Endothelial cell (in vitro differentiated cells): ENCODE results near the gene RNF20. TPM values are rescaled to one million over a fixed set of nuclear protein-coding genes. Genes with fewer than 3 reads are reported as not detected.

Experiments used
- DNase-seq: peaks from one replicate; pipeline ENCODE4 v3.0.0; 2021; ENCODE audit warnings: low spot score
- H3K27ac Mint-ChIP-seq: one replicate; pipeline ENCODE4 v1.8.0; 2021; ENCODE audit warnings: mixed read lengths, inconsistent platforms; ENCODE audit not compliant: unreplicated experiment
- H3K27me3 Mint-ChIP-seq: one replicate; pipeline ENCODE4 v1.8.0; 2021; ENCODE audit warnings: mild to moderate bottlenecking, moderate library complexity, mixed read lengths, inconsistent platforms; ENCODE audit not compliant: unreplicated experiment
- H3K36me3 Mint-ChIP-seq: one replicate; pipeline ENCODE4 v1.8.0; 2021; ENCODE audit warnings: mild to moderate bottlenecking, low read depth, mixed read lengths, inconsistent platforms; ENCODE audit not compliant: unreplicated experiment
- H3K4me1 Mint-ChIP-seq: one replicate; pipeline ENCODE4 v1.8.0; 2021; ENCODE audit warnings: mild to moderate bottlenecking, mixed read lengths, inconsistent platforms; ENCODE audit not compliant: unreplicated experiment
- H3K4me3 Mint-ChIP-seq: one replicate; pipeline ENCODE4 v1.8.0; 2021; ENCODE audit warnings: mild to moderate bottlenecking, mixed read lengths, inconsistent platforms; ENCODE audit not compliant: unreplicated experiment
- H3K9me3 Mint-ChIP-seq: one replicate; pipeline ENCODE4 v1.8.0; 2021; ENCODE audit warnings: mixed read lengths, inconsistent platforms; ENCODE audit not compliant: unreplicated experiment
- long read RNA-seq: library from polyadenylated mRNA; unstranded; transcript quantifications from one replicate; pipeline ENCODE4 v2.0.0, GENCODE V29; 2020; ENCODE audit not compliant: unreplicated experiment
- total RNA-seq: library from RNA; stranded (reverse); fragmentation: NEBNext Ultra II Directional; extraction: Animal tissue kit (Norgen Biotek cat#: 25700); gene quantifications from one replicate; pipeline ENCODE4 v1.2.1, GENCODE V29; 2021; ENCODE audit not compliant: unreplicated experiment
- TF ChIP-seq, protein P1 (sequence below): fragments of 200-600 bp; sonication (generic); IDR thresholded peaks from one replicate; pipeline ENCODE4 v1.5.0; 2021; ENCODE audit warnings: antibody characterized with exemption; ENCODE audit not compliant: unreplicated experiment

The RNF20 gene, protein sequence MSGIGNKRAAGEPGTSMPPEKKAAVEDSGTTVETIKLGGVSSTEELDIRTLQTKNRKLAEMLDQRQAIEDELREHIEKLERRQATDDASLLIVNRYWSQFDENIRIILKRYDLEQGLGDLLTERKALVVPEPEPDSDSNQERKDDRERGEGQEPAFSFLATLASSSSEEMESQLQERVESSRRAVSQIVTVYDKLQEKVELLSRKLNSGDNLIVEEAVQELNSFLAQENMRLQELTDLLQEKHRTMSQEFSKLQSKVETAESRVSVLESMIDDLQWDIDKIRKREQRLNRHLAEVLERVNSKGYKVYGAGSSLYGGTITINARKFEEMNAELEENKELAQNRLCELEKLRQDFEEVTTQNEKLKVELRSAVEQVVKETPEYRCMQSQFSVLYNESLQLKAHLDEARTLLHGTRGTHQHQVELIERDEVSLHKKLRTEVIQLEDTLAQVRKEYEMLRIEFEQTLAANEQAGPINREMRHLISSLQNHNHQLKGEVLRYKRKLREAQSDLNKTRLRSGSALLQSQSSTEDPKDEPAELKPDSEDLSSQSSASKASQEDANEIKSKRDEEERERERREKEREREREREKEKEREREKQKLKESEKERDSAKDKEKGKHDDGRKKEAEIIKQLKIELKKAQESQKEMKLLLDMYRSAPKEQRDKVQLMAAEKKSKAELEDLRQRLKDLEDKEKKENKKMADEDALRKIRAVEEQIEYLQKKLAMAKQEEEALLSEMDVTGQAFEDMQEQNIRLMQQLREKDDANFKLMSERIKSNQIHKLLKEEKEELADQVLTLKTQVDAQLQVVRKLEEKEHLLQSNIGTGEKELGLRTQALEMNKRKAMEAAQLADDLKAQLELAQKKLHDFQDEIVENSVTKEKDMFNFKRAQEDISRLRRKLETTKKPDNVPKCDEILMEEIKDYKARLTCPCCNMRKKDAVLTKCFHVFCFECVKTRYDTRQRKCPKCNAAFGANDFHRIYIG
- total RNA-seq = 46.1 TPM
- long read RNA-seq, partial matches to known transcripts = 23 of 29 reads
- long read RNA-seq, other reads (novel, unspliced or antisense) = 3 of 29 reads

DNA sequence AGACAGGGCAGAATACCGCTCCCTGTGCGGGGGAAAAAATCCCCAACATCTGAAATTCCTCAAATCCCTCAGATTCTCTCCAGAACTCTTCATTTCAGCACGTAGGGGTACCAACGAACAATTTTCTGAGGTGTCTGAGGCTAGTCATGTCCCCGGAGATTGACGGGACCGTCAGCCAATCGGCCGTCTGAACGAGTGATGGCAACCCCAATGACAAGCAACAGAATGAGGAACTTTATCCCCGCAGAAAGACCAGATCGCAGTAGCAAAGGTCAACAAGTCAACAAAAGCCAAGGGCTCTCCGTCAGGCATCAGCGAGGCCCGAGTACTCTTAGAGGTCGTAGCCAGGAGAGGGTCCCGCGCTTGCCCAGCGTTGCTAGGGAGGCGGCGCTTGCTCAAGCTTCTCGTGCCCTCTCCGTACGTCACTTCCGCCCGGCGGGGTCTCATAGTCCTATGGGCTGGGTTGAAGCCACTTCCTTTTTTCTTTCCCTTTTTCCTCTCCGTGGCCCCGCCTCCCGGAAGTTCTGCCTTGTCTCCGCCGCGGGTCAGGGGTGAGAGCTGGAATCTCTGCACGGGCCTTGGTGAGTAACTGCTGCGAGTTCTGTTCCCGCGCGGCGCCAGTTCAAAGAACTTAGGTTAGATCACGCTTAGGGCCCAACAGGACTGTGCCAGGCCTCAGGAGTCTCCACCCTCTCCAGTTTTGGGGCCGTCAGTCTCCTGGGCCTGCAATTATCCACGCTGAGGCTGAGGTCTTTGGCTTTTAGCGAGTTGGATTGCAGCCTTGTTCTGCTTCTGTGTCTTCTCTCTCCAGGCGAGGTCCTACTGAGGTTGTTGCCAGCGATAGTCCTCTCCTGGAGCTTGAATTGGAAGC lies at the start of gene RNF20:
Gene RNF20, plus strand, starts transcription at position 520 of the 871 bp plus-strand sequence. CDS start 1,571 bp downstream, outside the sequence.
- H3K9me3 Mint-ChIP-seq = no peaks in the 10 kb centered on the region
- peaks cover 6% of the 10 kb centered on the region for H3K27me3 Mint-ChIP-seq
- TF ChIP-seq, protein P1, sequence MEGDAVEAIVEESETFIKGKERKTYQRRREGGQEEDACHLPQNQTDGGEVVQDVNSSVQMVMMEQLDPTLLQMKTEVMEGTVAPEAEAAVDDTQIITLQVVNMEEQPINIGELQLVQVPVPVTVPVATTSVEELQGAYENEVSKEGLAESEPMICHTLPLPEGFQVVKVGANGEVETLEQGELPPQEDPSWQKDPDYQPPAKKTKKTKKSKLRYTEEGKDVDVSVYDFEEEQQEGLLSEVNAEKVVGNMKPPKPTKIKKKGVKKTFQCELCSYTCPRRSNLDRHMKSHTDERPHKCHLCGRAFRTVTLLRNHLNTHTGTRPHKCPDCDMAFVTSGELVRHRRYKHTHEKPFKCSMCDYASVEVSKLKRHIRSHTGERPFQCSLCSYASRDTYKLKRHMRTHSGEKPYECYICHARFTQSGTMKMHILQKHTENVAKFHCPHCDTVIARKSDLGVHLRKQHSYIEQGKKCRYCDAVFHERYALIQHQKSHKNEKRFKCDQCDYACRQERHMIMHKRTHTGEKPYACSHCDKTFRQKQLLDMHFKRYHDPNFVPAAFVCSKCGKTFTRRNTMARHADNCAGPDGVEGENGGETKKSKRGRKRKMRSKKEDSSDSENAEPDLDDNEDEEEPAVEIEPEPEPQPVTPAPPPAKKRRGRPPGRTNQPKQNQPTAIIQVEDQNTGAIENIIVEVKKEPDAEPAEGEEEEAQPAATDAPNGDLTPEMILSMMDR = no peak

DNA sequence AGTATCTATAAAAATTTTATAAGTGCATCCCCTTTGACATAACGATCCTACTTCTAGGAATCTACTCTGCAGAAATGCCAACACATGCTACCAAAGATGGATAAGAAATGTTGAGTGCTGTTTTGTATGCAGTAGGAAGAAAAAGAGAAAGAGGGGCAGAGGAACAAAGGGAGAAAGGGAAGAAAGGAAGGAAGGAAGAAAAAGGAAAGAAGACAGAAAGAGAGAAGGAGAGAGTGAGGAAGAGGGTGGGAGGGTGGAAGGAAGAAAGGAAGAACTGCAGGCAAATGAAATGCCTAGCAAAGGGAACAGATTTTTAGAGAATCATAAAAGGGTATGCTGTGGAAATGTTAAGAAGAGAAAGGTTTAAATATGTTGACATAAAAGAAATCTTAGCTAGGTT lies 49.6 kb upstream of the RNF20 start:
- DNase-seq = no peak
- peaks cover 50% of the 10 kb centered on the region for H3K4me1 Mint-ChIP-seq
- TF ChIP-seq, protein P1 = no peak
- peaks cover 4% of the 10 kb centered on the region for H3K36me3 Mint-ChIP-seq
- no peaks in the 10 kb centered on the region for H3K9me3 Mint-ChIP-seq
- no peak overlapping the region for H3K27ac Mint-ChIP-seq
- no peak overlapping the region for H3K4me3 Mint-ChIP-seq
- peaks cover 11% of the 10 kb centered on the region for H3K27me3 Mint-ChIP-seq

More for the DNA sequence above, at the start of gene RNF20:
- H3K4me3 Mint-ChIP-seq = peak within 1 kb of the TSS; percentile 97
- peak; percentile 95 for DNase-seq
- peaks cover 3% of the 10 kb centered on the region for H3K36me3 Mint-ChIP-seq
- peak within 1 kb of the TSS; percentile 100 for H3K27ac Mint-ChIP-seq
- H3K4me1 Mint-ChIP-seq = peaks cover 11% of the 10 kb centered on the region

DNA sequence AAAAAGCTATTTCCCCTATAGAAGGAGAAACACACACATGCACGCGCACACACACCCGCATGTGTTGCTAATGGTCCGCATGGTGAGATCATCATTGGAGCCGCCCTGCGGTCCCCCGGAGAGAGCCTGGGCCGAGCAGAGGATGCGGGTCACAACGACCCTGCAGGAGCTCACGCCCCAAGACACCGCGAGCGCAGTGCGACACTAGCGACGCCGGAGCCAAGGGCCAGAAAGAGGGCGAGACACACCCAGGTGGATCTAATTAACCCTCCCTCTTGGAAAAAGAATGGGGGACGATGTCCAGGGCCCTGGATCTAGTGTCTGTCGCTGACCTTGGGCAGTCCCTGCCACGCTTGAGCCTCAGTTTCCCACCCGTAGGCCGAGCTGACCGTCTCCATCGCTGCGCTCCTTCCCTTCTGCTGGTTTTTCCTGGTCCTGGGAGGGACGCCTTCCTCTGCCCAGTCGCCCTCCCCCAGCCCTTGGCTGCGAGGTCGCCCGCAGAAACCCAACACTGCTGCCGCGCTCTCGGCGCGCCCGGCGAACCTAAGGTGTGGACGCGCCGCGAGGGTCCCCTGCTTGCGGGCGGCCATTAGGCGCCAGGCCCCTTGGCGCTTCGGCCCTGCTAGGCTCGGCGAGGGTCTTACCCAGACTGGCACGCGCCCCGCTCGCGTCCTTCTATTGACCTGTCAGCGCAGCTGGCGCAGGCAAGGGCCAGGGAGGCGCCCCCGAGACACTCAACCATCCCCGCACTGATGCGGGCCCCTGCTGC lies 47.5 kb upstream of the RNF20 start:
- peaks cover 33% of the 10 kb centered on the region for H3K4me1 Mint-ChIP-seq
- H3K27me3 Mint-ChIP-seq = peaks cover 9% of the 10 kb centered on the region
- H3K4me3 Mint-ChIP-seq = peak overlapping the region; percentile 92
- peaks cover 4% of the 10 kb centered on the region for H3K36me3 Mint-ChIP-seq
- TF ChIP-seq, protein P1 = no peak
- DNase-seq = peak; percentile 47
- H3K9me3 Mint-ChIP-seq = no peaks in the 10 kb centered on the region
- peak overlapping the region; percentile 82 for H3K27ac Mint-ChIP-seq

DNA sequence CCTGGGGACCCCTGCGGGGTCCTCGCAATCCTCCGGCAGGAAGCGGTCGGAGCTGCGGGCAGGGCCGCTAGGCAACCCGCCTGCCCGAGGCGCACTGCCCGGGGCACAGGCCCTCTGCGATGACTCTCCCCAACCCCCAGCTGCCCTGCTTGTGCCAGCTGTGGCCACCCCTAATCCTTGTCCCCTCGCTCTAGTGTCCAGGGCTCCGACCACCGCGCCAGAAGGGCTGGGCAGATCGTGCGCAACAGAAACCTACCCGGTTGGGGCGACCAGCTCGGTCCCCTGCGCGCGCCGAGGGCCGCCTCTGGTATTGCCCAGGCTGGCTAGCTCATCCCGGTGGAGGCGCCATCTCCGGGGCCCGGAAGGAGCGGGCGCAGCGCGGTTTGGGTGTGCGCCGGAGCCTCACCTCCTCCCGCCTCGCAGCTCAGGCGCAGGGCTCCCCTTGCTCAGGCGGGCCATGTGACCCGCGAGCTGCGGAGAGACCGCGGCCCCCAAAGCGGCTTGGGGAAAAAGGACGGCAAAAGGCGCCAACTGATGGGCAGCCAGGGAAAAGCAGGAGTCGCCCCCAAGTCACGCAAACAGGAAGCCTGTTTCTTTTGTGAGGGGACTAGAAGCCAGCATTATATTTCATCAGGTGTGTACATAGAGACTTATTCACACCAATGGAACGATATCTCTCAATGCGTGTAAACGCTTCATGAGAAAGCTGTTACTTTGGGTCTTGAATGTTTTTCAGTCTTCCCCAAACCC lies 46.8 kb upstream of the RNF20 start:
- no peaks in the 10 kb centered on the region for H3K9me3 Mint-ChIP-seq
- H3K36me3 Mint-ChIP-seq = peaks cover 4% of the 10 kb centered on the region
- H3K4me1 Mint-ChIP-seq = peaks cover 25% of the 10 kb centered on the region
- TF ChIP-seq, protein P1 = no peak
- peak; percentile 61 for DNase-seq
- H3K27ac Mint-ChIP-seq = peak overlapping the region; percentile 78
- peak overlapping the region; percentile 92 for H3K4me3 Mint-ChIP-seq
- H3K27me3 Mint-ChIP-seq = peaks cover 7% of the 10 kb centered on the region
